Right cardiac atrium (tissue), 5 donors: ENCODE results near the gene PTPRG. TPM values are rescaled to one million over a fixed set of nuclear protein-coding genes. Genes with fewer than 3 reads are reported as not detected.

Source experiments
- ATAC-seq, 2 donors: fragments of 200-7000 bp; cut with Tn5 transposase; one replicate each; pipeline versions ENCODE4 v1.8.0 to v1.9.1; 2020; ENCODE audit warnings: moderate library complexity in 2 of 2, mild to moderate bottlenecking in 1 of 2
- DNase-seq, 3 donors: peaks; one replicate each; pipeline ENCODE4 v3.0.0-alpha.2; 2020
- H3K27ac ChIP-seq: one replicate; pipeline ENCODE4 v1.5.1; 2013; ENCODE audit warnings: mild to moderate bottlenecking, low read length, control low read depth, moderate library complexity
- H3K27me3 ChIP-seq: one replicate; pipeline ENCODE4 v1.6.1; 2013; ENCODE audit not compliant: control insufficient read depth, insufficient read depth
- H3K4me1 ChIP-seq: one replicate; pipeline ENCODE4 v1.6.1; 2013; ENCODE audit warnings: low read length; ENCODE audit not compliant: control insufficient read depth, insufficient read depth
- H3K4me3 ChIP-seq: one replicate; pipeline ENCODE4 v1.5.1; 2013; ENCODE audit warnings: low read length, control low read depth
- H3K9me3 ChIP-seq: one replicate; pipeline ENCODE4 v1.6.1; 2013; ENCODE audit warnings: low read length; ENCODE audit not compliant: control insufficient read depth
- WGBS: extraction: QIAGEN DNeasy Blood & Tissue Kit; methylation state at CpG from one replicate; pipeline ENCODE4 v1.1.7; 2013; 5-methylcytosine and 5-hydroxymethylcytosine counted together
- intact Hi-C, 4 donors: fragments of 100-400 bp; cut with DNase I; formaldehyde crosslinking; loops; one replicate each; pipeline versions ENCODE4 v1.11.0 to v1.14.0; 2022 to 2023
- polyA plus RNA-seq: library from polyadenylated mRNA; stranded (reverse); fragments of 200-250 nt; gene quantifications from one replicate; pipeline ENCODE4 v1.2.3, GENCODE V29; 2013
- total RNA-seq, 4 donors: library from RNA; stranded (reverse); fragmentation: NEBNext Ultra II Directional; extraction: Animal tissue kit (Norgen Biotek cat#: 25700); gene quantifications; one replicate each; pipeline ENCODE4 v1.2.1, GENCODE V29; 2021
- donor health status: healthy with polysubstance abuse.
- donor health status: DM: no; HTN: yes; CAD: no.
- donor health status: DM: no; HTN: no; CAD: no.
- donor health status: DM: no; HTN: yes; CAD: no; lungs with severe emphysema.
- donor health status: DM: yes; HTN: yes; CAD: no.

The PTPRG gene
- total and polyA plus RNA-seq, 5 donors = 8.6 to 50.7 (median 32.3) TPM

DNA sequence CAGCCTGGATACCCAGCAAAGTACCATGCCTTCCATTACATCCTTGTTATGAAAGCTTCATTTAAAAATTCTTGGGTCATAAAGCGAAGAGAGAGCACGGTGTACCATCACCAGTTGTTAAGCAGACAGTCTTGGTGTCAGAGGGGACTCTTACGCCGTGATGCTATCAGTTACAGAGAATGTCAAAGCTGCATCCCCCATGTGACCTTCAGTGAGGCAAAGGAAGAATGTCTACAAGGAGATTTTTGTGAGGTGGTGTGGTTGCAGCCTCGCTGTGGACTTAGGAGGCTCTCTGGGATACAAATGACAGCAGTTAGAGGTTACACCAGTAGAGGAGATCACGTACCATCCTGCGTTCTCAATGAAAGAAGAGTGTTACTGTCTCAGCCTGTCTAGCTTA lies 533.7 kb downstream of the PTPRG start:
- H3K9me3 ChIP-seq = no peaks in the 10 kb centered on the region
- 93% methylated on average over 7 of the region's 7 CpGs for WGBS
- H3K27ac ChIP-seq = peak overlapping the region; percentile 37
- ATAC-seq (no peak), DNase-seq (no peak)
- H3K4me1 ChIP-seq = peaks cover 13% of the 10 kb centered on the region
- intact Hi-C loops = loop anchor here in 1 of 4 donors (10.0 kb wide), 1 partner anchor 70 kb away; no protein-coding TSS in a partner anchor
- no peak overlapping the region for H3K4me3 ChIP-seq
- no peaks in the 10 kb centered on the region for H3K27me3 ChIP-seq

DNA sequence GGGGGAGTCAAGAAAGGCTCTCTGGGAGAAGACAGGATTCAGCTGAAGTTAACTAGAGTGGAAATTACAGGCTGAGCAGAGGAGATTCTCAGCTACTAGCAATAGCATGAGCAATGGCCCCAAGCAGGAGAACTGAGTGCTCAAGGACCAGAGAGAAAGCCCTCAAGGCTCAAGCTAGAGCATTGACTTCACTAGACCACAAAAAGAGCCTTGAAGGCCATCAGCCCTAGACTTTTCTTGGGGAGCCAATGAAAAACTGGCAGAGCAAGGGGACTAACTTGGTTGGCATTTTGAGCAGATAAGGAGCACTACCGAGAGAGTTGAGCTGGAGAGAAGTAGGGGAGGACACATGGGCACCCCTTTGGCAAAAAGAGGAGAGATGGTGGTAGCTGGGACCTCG lies 534.4 kb downstream of the PTPRG start:
- Histone ChIP-seq H3K9me3 (no peaks in the 10 kb centered on the region), H3K27ac (peak overlapping the region; percentile 84), H3K4me3 (no peak overlapping the region), H3K4me1 (peaks cover 13% of the 10 kb centered on the region), H3K27me3 (no peaks in the 10 kb centered on the region)
- no peak for DNase-seq
- intact Hi-C loops = loop anchor here in 1 of 4 donors (10.0 kb wide), 1 partner anchor 69 kb away; no protein-coding TSS in a partner anchor
- 60% methylated on average over 2 of the region's 2 CpGs for WGBS
- ATAC-seq = no peak

DNA sequence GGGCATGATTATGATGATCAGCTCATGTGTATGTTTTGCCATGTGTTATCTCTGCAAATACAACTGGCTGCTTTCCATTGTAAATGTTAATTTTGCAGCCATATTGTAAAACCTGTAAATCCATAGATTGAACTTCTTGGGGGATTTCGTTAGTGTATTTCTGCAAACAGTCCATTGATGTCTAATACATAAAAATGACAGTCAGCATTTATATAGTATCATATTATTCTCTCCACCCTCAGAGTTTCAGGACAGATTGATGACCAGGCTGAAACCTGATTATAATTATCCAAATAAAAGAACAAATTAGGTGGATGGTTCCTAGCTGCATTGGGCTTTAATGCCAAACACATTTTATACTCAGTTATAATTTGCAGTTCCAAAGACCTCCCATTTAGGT lies 535.1 kb downstream of the PTPRG start:
- Histone ChIP-seq H3K27me3 (no peaks in the 10 kb centered on the region), H3K9me3 (no peaks in the 10 kb centered on the region), H3K27ac (peak overlapping the region; percentile 98), H3K4me1 (peaks cover 13% of the 10 kb centered on the region), H3K4me3 (no peak overlapping the region)
- ATAC-seq (no peak), DNase-seq (no peak)
- intact Hi-C loops = loop anchor here in 1 of 4 donors (10.0 kb wide), 1 partner anchor 68 kb away; no protein-coding TSS in a partner anchor
- WGBS = 93% methylated on average over 1 of the region's 1 CpG

DNA sequence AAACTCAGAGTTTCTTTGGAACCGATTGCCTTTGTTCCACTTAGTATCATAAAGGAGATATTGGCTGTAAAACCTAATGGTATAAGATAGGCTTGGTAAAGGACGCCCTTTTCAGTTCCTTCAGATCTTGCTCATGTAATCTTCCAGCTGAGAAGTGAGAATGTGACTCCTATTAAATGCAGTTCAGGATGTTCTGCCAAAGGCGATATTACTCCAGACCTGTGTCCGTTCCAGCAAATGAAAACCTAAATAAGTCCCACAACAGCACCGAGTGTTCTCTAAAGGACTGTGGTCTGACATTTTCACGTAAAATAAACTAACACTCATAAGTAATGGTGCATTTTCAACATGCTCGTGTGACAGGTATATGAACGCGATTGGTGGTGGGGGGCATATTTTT lies 535.8 kb downstream of the PTPRG start:
- intact Hi-C loops = loop anchor here in 1 of 4 donors (10.0 kb wide), 1 partner anchor 68 kb away; no protein-coding TSS in a partner anchor
- Histone ChIP-seq H3K27ac (peak overlapping the region; percentile 98), H3K4me3 (no peak overlapping the region), H3K9me3 (no peaks in the 10 kb centered on the region), H3K4me1 (peaks cover 13% of the 10 kb centered on the region), H3K27me3 (no peaks in the 10 kb centered on the region)
- DNase-seq = no peak
- ATAC-seq = peak; percentile 85 to 89
- WGBS = 55% methylated on average over 9 of the region's 9 CpGs

DNA sequence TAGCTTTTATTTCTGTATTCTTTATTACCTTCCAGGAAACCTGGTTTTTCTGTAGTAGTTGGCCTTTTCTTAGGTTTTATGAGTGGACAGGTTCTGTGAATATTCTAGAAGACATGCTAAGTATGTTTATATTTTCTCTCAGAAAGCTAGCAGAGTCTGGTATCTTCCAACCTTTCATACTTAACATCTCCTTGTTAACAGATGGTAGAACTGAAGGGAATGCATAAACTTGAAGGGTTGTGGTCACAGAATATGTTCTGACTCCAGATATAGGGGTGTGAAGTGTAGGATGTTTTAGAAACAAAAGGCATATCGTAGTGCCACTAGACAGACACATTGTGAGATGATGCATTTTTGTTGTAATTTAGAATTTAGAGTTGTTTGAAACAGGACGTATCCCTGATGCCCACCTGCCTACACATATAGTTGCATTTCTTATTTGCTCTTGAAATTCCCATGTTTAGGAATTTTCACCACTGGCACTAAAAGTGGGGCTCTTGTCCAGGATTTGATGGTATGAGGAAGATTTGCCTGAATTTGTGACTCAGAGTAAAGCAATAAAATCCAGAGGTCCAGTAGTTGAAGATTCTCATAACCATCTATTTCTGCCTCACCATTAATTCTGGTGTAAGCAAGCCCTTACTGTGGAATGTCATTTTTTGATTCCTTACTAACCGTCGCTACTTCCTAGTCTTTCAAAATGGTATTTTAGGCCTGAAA lies 537.4 kb downstream of the PTPRG start:
- WGBS = 95% methylated on average over 4 of the region's 4 CpGs
- no peak for DNase-seq
- Histone ChIP-seq H3K27ac (no peak overlapping the region), H3K4me3 (no peak overlapping the region), H3K4me1 (peaks cover 13% of the 10 kb centered on the region), H3K9me3 (no peaks in the 10 kb centered on the region), H3K27me3 (no peaks in the 10 kb centered on the region)
- ATAC-seq = no peak
- intact Hi-C loops = loop anchor here in 1 of 4 donors (10.0 kb wide), 1 partner anchor 66 kb away; no protein-coding TSS in a partner anchor

DNA sequence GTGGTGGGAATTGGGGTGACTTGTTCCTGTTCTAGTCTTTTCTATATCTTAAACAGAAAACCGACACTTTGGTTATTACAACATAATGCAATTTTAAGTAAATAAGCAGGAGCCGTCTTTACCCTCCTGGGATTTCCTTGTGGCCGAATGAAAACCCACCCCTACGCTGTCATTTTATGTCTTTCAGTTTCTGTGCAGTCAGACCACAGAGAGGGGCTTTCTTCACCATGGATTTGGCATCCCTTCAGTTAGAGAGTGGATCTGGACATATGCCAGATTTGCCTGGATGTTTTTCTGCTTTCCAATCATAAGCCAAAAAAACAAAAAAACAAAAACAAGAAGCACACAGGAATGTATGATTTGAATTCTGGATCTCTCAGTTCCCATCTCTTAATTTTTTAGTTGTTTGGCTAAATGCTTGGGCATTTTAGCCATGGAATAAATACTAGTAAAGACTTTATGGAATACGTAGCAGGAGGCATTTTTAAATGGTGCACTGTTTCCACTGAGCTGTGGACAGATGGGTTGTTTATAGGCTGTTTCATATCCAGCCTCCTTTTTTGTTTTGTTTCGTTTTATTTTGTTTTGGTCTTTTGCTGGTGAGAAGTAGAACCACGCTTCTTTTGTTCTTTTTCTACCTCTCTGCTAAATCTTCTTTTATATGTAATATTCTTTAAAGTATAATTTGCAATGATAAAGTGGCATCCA lies 539.1 kb downstream of the PTPRG start:
- no peak overlapping the region for H3K4me3 ChIP-seq
- no peaks in the 10 kb centered on the region for H3K27me3 ChIP-seq
- peak overlapping the region; percentile 77 for H3K27ac ChIP-seq
- DNase-seq (no peak), ATAC-seq (no peak)
- H3K9me3 ChIP-seq = no peaks in the 10 kb centered on the region
- intact Hi-C loops = no loop called here
- 53% methylated on average over 7 of the region's 7 CpGs for WGBS
- H3K4me1 ChIP-seq = peaks cover 9% of the 10 kb centered on the region

DNA sequence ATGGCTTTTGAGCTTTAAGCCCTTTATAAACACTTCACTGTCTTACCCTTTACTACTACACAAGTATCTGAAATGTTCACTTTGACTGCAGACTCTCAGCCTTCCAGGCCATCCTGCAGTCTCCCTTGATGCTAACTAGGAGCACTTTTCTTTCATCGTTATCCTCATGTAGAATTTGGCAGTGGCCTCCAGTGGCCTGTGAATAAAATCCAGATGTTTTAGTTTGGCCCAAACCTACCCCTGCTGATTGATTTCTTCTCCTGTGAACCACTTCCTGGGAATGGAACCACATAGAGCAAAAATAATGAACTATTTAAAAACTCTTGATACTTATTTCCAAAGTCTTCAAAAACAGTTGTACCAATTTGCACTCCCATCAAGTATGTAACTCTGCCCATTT lies 540.1 kb downstream of the PTPRG start:
- DNase-seq (no peak), ATAC-seq (peak in 1 of 2 donors; percentile 62)
- 24% methylated on average over 1 of the region's 1 CpG for WGBS
- Histone ChIP-seq H3K4me1 (peaks cover 4% of the 10 kb centered on the region), H3K27ac (no peak overlapping the region), H3K27me3 (no peaks in the 10 kb centered on the region), H3K4me3 (no peak overlapping the region), H3K9me3 (no peaks in the 10 kb centered on the region)
- intact Hi-C loops = no loop called here

DNA sequence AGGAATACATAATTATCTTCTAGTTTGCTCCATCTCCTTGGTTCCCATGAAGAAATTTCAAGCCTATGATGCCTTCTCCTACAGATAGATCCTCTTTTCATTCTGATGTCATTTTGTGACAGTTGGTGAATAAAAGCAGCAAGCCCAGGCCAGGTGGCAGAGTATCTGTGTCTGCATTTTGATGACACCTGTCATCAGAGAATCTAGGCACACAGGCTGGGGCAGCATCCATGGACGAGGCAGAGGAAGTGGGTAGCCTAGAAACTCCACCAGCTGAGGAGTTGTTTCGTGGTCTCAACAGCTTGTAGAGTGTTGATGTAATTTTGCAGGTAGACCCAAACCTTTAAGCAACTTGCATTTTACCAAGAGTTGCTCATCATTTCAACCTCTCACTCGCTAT lies 542.2 kb downstream of the PTPRG start:
- DNase-seq (no peak), ATAC-seq (no peak)
- Histone ChIP-seq H3K27ac (no peak overlapping the region), H3K4me3 (no peak overlapping the region), H3K9me3 (no peaks in the 10 kb centered on the region), H3K4me1 (no peaks in the 10 kb centered on the region), H3K27me3 (no peaks in the 10 kb centered on the region)
- intact Hi-C loops = no loop called here
- WGBS = 90% methylated on average over 3 of the region's 3 CpGs

DNA sequence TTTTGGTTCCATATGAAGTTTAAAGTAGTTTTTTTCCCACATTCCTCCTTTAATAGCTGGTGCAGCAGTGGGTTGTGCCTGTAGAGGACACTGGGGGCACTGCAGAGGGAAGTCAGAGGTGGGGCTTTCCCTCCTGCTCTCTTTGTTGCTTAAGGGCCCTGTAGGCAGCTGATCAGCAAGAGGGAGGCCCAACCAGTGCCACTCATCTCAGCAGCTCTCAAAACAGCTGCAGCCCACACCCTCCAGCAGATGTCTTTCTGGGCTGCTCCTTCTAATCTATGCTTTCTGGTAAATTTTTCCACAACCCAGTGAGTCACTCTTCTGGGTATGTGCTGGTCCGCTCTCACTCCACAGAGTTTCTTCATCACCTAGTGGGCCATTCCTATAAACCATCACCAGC lies 548.2 kb downstream of the PTPRG start:
- whole genome bisulfite sequencing = 83% methylated on average over 1 of the region's 1 CpG

DNA sequence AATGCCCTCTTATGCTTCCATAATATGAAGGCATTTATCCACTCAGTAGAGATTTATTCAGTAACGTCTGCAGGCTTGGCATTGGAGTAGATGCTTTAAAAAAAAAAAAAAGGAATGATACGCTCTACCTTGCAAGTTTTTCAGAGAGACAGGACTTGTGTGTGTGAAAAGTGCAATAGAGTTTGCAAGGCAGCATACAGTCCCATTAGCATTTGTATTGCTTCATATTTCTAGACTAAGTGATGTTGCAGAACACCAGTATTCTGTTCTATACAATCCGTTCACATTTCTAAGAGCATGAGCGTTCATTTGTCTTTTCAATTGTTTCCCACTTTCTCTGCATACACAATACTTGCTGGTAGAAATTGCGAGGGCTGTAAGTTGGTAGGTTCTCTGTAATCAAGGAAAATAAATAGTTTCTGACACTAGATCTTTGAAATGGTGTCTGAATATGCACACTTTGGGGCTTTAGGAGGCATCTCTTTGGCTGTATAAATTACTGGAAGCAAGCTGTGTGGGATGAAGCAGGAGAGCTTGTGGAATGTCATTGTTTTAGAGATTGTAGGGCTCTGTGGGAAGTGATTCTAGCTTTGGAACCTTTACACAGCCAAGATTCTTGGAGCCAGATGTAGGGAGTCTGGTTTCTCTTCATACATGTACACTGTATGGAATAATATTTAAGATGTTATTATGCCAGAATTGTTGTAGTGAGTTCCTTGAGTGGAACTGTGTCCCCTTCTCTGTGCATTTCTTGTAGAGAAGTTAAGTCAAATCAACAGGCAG lies 549.3 kb downstream of the PTPRG start:
- no peak overlapping the region for H3K4me3 ChIP-seq
- H3K27ac ChIP-seq = no peak overlapping the region
- no peaks in the 10 kb centered on the region for H3K4me1 ChIP-seq
- no peak for ATAC-seq
- no peak for DNase-seq
- no peaks in the 10 kb centered on the region for H3K27me3 ChIP-seq
- 94% methylated on average over 5 of the region's 5 CpGs for WGBS
- intact Hi-C loops = no loop called here
- no peaks in the 10 kb centered on the region for H3K9me3 ChIP-seq

More for the DNA sequence above, 548.2 kb downstream of the PTPRG start:
- ATAC-seq (peak; percentile 80 to 95), DNase-seq (peak; percentile 52 to 64 (median 62))
- Histone ChIP-seq H3K4me3 (no peak overlapping the region), H3K4me1 (no peaks in the 10 kb centered on the region), H3K27me3 (no peaks in the 10 kb centered on the region), H3K9me3 (no peaks in the 10 kb centered on the region), H3K27ac (no peak overlapping the region)
- intact Hi-C loops = no loop called here

DNA sequence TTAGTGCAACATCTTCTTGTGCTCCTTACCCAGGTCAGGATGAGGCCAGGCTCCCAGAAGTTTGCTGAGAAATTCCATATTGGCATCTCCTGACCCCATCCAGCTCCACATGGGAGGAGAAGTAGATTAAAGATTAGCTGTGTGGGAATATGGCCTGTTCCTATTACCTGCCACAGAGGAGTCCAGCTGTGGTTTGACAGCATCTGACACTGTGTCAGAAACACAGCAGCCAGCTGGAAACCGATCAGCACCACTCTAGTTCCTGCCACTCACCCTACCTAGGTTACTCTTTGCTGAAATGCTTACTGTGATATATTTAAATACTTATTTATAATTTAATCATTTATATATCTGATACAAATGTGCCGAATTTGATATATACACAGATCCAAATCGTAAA lies 551.7 kb downstream of the PTPRG start:
- intact Hi-C loops = no loop called here

More for the DNA sequence above, 551.7 kb downstream of the PTPRG start:
- Histone ChIP-seq H3K4me3 (no peak overlapping the region), H3K27ac (no peak overlapping the region), H3K9me3 (no peaks in the 10 kb centered on the region), H3K4me1 (no peaks in the 10 kb centered on the region), H3K27me3 (no peaks in the 10 kb centered on the region)
- ATAC-seq = no peak
- 92% methylated on average over 3 of the region's 3 CpGs for WGBS
- DNase-seq = no peak
